HG02938 (cell line): Measurements from ENCODE around the gene UBE2S.

Experiments
- ATAC-seq: cut with Tn5 transposase; IDR thresholded peaks from one replicate; pipeline ENCODE4 v1.9.1; 2021; ENCODE audit warnings: mild to moderate bottlenecking, moderate library complexity; ENCODE audit not compliant: unreplicated experiment

Gene UBE2S

GRCh38 chr19:55366790-55367189 is 40.8 kb downstream of the UBE2S start:
- ATAC-seq: no peak

GRCh38 chr19:55365964-55366363 is 41.6 kb downstream of the UBE2S start:
- ATAC-seq: no peak

- no peak for ATAC-seq
Measured at GRCh38 chr19:55365245-55365644, 42.3 kb downstream of the UBE2S start.

- ATAC-seq: no peak
Measured at GRCh38 chr19:55362990-55363716, 44.4 kb downstream of the UBE2S start, which contains the start of gene GARIN5B. Gene GARIN5B (minus strand): TSS chr19:55363260. CDS start chr19:55363066, 194 bp downstream.

GRCh38 chr19:55362174-55362989 is 45.2 kb downstream of the UBE2S start:
- no peak for ATAC-seq

GRCh38 chr19:55360902-55361301 is 46.7 kb downstream of the UBE2S start:
- ATAC-seq: no peak

GRCh38 chr19:55358943-55359908 is 48.4 kb downstream of the UBE2S start:
- no peak for ATAC-seq

GRCh38 chr19:55358493-55358892 is 49.1 kb downstream of the UBE2S start:
- no peak for ATAC-seq

GRCh38 chr19:55355213-55355821 is 52.3 kb downstream of the UBE2S start:
- ATAC-seq: no peak

GRCh38 chr19:55354698-55355212 is 52.8 kb downstream of the UBE2S start, which contains the start of gene COX6B2:
Gene COX6B2 (minus strand): TSS chr19:55354719. CDS start chr19:55354521, 198 bp downstream.
- no peak for ATAC-seq

- no peak for ATAC-seq
Measured at GRCh38 chr19:55353803-55354697, 53.5 kb downstream of the UBE2S start.

- no peak for ATAC-seq
Measured at GRCh38 chr19:55353356-55353802, 54.2 kb downstream of the UBE2S start.

- ATAC-seq: no peak
Measured at GRCh38 chr19:55352549-55353145, 54.9 kb downstream of the UBE2S start.

- ATAC-seq: no peak
Measured at GRCh38 chr19:55352040-55352439, 55.5 kb downstream of the UBE2S start.

- no peak for ATAC-seq
Measured at GRCh38 chr19:55350620-55351315, 56.8 kb downstream of the UBE2S start.
